H1 (cell line): ENCODE results near the gene DCP1B. TPM values are rescaled to one million over a fixed set of nuclear protein-coding genes. Genes with fewer than 3 reads are reported as not detected.

Experiments used
- CEBPB ChIP-seq: IDR thresholded peaks from 2 replicates; pipeline ENCODE4 v1.6.1; 2012; ENCODE audit warnings: low read depth, low read length
- CHD2 ChIP-seq: IDR thresholded peaks from 2 replicates; pipeline ENCODE4 v1.6.1; 2012; ENCODE audit warnings: low read length, improper control_type of control experiment
- CREB1 ChIP-seq: IDR thresholded peaks from 2 replicates; pipeline ENCODE4 v1.6.1; 2012; ENCODE audit warnings: inconsistent platforms
- JUN ChIP-seq: IDR thresholded peaks from 2 replicates; pipeline ENCODE4 v1.6.1; 2011; ENCODE audit warnings: low read depth, mild to moderate bottlenecking, improper control_type of control experiment, low read length
- JUND ChIP-seq: IDR thresholded peaks from 2 replicates; pipeline ENCODE4 v1.6.1; 2011; ENCODE audit warnings: mild to moderate bottlenecking, improper control_type of control experiment, low read length
- KDM4A ChIP-seq: IDR thresholded peaks from one replicate; pipeline ENCODE4 v1.7.1; 2012; ENCODE audit warnings: low read depth, mild to moderate bottlenecking, moderate library complexity, low read length, inconsistent platforms; ENCODE audit not compliant: severe bottlenecking
- POLR2AphosphoS5 ChIP-seq: IDR thresholded peaks from 2 replicates; pipeline ENCODE4 v1.6.1; 2011; ENCODE audit warnings: low read depth, low read length
- RBBP5 ChIP-seq: IDR thresholded peaks from 2 replicates; pipeline ENCODE4 v1.7.1; 2012; ENCODE audit warnings: low read depth, mild to moderate bottlenecking, inconsistent platforms, low read length, moderate library complexity, borderline replicate concordance
- SIN3A ChIP-seq, 2 experiments: IDR thresholded peaks in 1 of 2; conservative IDR thresholded peaks in 1 of 2; 2 replicates each; pipeline ENCODE4 v1.6.1; 2011 to 2012; ENCODE audit warnings: low read length in 2 of 2, improper control_type of control experiment in 1 of 2, low read depth in 1 of 2, mild to moderate bottlenecking in 1 of 2
- SP1 ChIP-seq: IDR thresholded peaks from 2 replicates; pipeline ENCODE4 v1.6.1; 2011; ENCODE audit warnings: low read depth, low read length
- TAF1 ChIP-seq: IDR thresholded peaks from 2 replicates; pipeline ENCODE4 v1.6.1; 2011; ENCODE audit warnings: mild to moderate bottlenecking, low read depth, low read length
- polyA plus RNA-seq, 7 experiments: library from polyadenylated mRNA; depleted of rRNA in 3 of 7; stranded (reverse) in 5 of 7; unstranded in 2 of 7; fragments of >200 nt in 5 of 7; fragments of 200-250 nt in 2 of 7; gene quantifications; 1 replicate in 5 of 7; 2 replicates in 1 of 7; 4 replicates in 1 of 7; pipeline versions ENCODE4 v1.2.1 to v1.2.3, GENCODE V29; 2011 to 2013; ENCODE audit warnings: missing spikeins in 2 of 7, mixed read lengths in 2 of 7
- total RNA-seq: library from RNA; stranded (reverse); fragmentation: NEBNext Ultra II Directional; extraction: Animal tissue kit (Norgen Biotek cat#: 25700); gene quantifications from 2 replicates; pipeline ENCODE4 v1.2.1, GENCODE V29; 2021
- TF ChIP-seq, protein P1 (sequence below): fragments of 300-600 bp; sonication (generic); IDR thresholded peaks from 2 replicates; pipeline ENCODE4 v1.7.1; 2012; ENCODE audit warnings: low read length, moderate library complexity, mild to moderate bottlenecking, inconsistent platforms; ENCODE audit not compliant: insufficient replicate concordance

Gene DCP1B
- total and polyA plus RNA-seq, 2 of the 8 experiments (the other 6 are each of a cell fraction or from before 2014, with no cell fraction given) = 14.8 to 29.0 TPM

DNA sequence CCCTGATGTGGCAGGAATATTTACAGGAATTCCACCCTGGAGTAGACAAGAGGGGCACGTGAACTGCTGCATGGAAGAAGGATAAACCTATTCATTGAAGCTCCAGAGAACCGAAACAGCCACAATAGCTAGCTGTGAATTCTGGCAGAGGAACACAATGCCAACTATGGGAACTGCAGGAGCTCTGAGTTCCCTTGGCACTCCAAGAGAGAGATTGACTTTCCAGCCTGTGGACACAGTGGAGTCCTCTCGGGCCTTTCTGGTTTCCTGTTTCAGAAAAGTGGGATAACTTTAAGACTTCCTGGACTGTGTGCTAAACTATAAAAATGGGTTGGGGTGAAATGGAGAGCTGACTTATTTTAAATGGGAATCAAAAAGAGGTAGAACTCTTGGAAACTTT lies 97.7 kb downstream of the DCP1B start (continued):
- TF ChIP-seq, protein P1, sequence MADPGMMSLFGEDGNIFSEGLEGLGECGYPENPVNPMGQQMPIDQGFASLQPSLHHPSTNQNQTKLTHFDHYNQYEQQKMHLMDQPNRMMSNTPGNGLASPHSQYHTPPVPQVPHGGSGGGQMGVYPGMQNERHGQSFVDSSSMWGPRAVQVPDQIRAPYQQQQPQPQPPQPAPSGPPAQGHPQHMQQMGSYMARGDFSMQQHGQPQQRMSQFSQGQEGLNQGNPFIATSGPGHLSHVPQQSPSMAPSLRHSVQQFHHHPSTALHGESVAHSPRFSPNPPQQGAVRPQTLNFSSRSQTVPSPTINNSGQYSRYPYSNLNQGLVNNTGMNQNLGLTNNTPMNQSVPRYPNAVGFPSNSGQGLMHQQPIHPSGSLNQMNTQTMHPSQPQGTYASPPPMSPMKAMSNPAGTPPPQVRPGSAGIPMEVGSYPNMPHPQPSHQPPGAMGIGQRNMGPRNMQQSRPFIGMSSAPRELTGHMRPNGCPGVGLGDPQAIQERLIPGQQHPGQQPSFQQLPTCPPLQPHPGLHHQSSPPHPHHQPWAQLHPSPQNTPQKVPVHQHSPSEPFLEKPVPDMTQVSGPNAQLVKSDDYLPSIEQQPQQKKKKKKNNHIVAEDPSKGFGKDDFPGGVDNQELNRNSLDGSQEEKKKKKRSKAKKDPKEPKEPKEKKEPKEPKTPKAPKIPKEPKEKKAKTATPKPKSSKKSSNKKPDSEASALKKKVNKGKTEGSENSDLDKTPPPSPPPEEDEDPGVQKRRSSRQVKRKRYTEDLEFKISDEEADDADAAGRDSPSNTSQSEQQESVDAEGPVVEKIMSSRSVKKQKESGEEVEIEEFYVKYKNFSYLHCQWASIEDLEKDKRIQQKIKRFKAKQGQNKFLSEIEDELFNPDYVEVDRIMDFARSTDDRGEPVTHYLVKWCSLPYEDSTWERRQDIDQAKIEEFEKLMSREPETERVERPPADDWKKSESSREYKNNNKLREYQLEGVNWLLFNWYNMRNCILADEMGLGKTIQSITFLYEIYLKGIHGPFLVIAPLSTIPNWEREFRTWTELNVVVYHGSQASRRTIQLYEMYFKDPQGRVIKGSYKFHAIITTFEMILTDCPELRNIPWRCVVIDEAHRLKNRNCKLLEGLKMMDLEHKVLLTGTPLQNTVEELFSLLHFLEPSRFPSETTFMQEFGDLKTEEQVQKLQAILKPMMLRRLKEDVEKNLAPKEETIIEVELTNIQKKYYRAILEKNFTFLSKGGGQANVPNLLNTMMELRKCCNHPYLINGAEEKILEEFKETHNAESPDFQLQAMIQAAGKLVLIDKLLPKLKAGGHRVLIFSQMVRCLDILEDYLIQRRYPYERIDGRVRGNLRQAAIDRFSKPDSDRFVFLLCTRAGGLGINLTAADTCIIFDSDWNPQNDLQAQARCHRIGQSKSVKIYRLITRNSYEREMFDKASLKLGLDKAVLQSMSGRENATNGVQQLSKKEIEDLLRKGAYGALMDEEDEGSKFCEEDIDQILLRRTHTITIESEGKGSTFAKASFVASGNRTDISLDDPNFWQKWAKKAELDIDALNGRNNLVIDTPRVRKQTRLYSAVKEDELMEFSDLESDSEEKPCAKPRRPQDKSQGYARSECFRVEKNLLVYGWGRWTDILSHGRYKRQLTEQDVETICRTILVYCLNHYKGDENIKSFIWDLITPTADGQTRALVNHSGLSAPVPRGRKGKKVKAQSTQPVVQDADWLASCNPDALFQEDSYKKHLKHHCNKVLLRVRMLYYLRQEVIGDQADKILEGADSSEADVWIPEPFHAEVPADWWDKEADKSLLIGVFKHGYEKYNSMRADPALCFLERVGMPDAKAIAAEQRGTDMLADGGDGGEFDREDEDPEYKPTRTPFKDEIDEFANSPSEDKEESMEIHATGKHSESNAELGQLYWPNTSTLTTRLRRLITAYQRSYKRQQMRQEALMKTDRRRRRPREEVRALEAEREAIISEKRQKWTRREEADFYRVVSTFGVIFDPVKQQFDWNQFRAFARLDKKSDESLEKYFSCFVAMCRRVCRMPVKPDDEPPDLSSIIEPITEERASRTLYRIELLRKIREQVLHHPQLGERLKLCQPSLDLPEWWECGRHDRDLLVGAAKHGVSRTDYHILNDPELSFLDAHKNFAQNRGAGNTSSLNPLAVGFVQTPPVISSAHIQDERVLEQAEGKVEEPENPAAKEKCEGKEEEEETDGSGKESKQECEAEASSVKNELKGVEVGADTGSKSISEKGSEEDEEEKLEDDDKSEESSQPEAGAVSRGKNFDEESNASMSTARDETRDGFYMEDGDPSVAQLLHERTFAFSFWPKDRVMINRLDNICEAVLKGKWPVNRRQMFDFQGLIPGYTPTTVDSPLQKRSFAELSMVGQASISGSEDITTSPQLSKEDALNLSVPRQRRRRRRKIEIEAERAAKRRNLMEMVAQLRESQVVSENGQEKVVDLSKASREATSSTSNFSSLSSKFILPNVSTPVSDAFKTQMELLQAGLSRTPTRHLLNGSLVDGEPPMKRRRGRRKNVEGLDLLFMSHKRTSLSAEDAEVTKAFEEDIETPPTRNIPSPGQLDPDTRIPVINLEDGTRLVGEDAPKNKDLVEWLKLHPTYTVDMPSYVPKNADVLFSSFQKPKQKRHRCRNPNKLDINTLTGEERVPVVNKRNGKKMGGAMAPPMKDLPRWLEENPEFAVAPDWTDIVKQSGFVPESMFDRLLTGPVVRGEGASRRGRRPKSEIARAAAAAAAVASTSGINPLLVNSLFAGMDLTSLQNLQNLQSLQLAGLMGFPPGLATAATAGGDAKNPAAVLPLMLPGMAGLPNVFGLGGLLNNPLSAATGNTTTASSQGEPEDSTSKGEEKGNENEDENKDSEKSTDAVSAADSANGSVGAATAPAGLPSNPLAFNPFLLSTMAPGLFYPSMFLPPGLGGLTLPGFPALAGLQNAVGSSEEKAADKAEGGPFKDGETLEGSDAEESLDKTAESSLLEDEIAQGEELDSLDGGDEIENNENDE = no peak
- TF ChIP-seq POLR2AphosphoS5 = no peak
- no peak for TF ChIP-seq SP1
- no peak for TF ChIP-seq CHD2
- no peak for TF ChIP-seq KDM4A
- TF ChIP-seq CREB1 = no peak
- no peak for TF ChIP-seq JUND
- TF ChIP-seq SIN3A (conservative IDR thresholded peaks at IDR 0.05 in 1 of 2, IDR thresholded peaks at IDR 0.05 in 1 of 2; ENCODE audit: low read depth in 1 of 2, low read length in 2 of 2) = no peak
- TF ChIP-seq TAF1 = no peak
- TF ChIP-seq RBBP5 = no peak
- TF ChIP-seq CEBPB = no peak
- TF ChIP-seq JUN = no peak
